HG03558 (cell line): ENCODE results near the gene ADTRP.
A peak's percentile ranks its signal among the peaks of the same experiment; 100 is the strongest.
"Not testable (repeated sequence)": the region's sequence is repeated elsewhere in the genome, so short reads cannot be mapped to it uniquely, and the experiment has no call there.

Experiments
- ATAC-seq: cut with Tn5 transposase; IDR thresholded peaks from one replicate; pipeline ENCODE4 v1.9.1; 2021; ENCODE audit warnings: moderate number of reproducible peaks; ENCODE audit not compliant: unreplicated experiment; ENCODE audit errors: extremely low read depth

Gene ADTRP

DNA sequence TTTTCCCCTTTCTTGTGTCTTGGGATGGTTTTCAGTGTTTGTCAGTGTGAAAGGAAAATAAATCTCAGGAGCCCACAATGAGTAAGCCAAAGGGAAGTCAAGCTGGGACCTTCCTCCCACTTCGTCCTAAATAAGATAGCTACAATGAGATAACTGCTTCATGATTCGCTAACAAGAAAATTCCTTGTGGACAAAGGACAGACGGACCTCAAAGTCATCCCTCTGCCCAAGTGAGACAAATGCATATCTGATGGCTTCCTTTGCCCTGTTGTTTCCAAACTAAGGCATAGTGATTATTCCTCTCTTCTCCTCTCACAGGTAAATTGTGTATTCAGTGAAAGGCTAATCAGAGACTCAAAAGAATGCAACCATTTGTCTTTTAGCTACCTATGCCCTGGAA lies 26.1 kb upstream of the ADTRP start:
- ATAC-seq = no peak

DNA sequence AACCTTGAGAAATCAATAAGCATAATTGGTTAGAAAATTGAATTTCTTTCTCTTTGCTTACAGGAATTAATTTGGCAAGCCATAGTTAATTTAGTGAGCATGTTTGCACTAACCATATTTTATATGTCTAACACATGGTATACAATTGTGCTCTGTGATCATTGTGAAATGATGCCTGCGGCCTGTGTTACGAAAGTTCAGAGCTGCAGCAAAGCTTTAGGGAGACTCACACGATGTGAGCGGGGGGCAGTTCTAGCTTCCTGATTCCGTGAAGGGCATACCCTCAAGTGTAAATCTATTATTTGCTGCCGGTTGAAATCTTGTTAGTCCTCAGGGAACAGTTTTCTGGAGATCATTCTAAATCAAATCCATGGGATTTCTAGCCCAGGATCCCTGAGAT lies 25.5 kb upstream of the ADTRP start:
- ATAC-seq = no peak

DNA sequence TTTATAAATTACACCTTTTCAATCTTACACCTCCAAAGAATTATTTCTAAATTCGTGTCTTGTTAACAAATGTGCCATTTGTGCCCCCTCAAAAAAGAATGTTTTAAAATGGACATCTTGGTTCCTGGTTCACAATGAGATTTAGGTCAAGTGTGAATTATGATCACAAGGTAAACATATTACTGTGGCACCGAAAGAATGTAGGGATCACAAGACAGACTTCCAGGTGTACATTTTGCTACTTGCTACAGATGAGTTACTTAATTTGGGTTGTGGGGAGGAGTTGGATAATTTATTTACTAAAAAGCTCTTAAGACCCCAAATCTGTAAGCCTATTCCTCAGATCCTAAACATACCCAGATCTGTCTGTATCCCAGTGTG lies 25.0 kb upstream of the ADTRP start:
- ATAC-seq = no peak

DNA sequence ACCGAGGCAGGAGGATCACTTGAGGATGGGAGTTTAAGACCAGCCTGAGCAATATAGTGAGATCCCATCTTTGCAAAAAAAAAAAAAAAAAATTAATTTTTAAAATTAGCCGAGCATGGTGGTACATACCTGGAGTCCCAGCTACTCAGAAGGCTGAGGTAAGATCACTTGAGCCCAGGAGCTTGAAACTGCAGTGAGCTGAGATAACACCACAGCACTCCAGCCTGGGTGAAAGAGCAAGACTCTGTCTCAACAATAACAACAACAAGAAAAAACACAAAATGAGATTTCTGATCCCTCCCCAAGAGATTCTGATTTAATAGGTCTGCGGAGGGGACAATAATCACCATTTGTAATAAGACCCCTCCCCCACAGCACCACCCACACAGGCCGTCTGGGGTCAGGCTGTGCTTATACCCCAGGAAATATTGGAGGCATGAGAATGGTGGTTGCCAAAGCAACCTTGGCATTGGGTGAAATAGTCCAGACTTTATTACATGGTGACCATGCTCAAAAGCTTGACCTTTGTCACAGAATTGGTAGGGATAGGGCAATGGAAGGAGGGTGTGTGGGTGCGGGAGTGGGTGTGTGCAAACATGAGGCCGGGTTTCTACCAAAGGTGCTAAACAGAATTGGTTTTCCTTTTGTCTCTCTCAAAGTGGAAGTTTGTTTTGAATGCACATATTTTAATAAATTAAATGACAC lies 24.4 kb upstream of the ADTRP start:
- no peak for ATAC-seq

DNA sequence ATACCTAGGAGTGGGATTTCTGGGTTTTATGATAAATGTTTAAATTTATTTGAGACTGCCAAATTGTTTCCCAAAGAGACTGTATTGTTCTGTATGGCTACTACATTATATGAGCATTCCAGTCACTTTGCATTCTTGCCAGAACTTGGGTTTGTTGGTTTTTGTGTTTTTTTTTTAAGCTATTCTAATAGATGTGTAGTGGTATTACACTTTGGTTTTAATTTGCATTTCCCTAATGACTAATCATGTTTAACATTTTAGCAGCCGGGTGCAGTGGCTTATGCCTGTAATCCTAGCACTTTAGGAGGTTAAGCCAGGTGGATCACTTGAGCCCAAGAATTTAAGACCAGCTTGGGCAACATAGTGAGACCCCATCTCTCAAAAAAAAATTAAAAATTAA lies 21.9 kb upstream of the ADTRP start:
- ATAC-seq = not testable (repeated sequence)

DNA sequence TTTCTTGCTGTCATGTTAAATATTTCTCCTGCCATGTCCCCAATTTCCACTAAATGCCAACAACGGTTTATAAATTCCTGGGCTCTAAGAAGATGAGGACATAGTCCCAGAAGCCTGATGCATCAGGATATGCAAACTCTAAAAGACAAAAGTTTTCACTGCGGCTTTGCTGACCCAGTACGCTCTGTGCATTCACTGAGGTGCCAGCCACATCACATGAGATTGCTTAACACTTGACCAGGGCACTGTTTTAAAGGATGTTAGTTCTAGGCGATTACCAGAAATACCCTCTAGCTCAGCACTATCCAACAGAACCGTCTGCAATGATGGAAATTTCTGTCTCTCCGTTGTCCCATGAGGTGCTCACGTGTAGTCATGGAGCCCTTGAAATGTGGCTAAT lies 19.9 kb upstream of the ADTRP start:
- no peak for ATAC-seq

DNA sequence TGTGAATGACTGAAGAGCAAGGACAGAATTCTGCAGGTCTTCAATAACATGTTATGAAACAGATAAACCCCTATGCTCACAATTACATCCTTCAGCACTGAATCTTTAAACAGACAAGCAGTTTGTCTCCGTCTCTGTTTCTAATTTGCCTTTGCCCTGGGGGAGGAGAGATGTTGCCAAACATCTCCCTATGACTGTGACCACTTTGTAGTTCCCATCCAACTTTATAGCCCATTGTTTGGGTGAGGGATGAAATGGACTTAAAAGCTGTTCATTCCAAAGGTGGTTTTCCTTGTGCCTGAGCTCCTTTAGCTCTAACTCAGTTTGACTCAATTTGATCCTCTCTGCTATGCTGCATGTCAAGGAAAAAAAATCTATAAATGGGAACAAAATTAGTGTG lies 19.5 kb upstream of the ADTRP start:
- ATAC-seq = no peak

DNA sequence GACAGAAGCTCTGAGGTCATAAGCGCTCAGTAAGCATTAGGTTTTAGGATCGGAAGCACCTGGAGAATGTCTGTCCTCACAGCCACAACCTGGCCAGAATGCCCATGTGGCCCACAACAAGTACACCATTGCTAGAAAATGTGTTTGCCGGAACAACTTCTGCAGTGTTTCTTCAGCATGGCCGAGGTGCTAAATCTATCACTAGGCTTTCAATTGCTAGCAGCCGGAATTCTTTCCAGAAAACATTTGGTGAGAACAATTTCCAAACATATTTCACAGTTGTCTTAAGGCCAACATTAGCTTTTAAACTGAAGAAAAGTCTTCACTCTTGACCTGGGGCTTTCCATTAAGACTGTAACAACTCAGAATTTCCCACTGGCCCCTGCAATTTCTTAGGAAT lies 18.2 kb upstream of the ADTRP start:
- no peak for ATAC-seq

DNA sequence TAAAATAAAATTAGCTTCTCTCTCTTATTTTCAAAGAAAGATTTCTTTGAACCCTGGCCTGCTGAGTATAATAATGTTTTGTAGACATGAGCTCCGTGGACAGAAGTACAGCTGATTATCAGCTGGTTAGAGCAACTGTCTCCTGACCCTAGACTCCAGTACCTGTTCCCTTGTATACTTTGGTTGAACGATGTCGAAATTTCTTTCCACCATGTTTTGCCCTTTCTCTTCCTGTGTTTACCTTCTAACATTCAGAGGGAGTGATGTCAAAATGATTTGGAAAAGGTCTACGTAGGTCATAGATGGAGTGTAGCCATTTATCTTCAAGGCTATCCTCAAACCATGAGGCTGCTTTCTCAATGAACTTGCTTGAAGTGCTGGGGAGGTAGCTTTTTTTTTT lies 16.8 kb upstream of the ADTRP start:
- no peak for ATAC-seq

DNA sequence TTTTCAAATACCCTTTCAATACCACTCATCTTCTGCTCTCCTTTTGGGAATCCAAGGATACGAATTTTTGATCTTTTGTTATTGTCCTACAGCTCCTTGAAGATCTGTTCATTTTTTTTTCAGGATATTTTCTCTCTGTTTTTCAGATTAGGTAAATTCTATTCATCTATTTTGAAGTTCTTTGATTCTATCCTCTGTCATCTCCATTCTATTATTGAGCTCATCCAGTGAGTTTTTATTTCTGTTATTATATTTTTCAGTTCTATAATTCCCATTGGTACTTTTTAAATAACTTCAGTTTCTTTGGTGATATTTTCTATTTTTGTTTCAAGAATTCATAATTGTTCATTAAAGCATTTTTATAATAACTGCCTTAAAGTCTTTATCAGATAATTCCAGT lies 14.7 kb upstream of the ADTRP start:
- ATAC-seq = no peak

DNA sequence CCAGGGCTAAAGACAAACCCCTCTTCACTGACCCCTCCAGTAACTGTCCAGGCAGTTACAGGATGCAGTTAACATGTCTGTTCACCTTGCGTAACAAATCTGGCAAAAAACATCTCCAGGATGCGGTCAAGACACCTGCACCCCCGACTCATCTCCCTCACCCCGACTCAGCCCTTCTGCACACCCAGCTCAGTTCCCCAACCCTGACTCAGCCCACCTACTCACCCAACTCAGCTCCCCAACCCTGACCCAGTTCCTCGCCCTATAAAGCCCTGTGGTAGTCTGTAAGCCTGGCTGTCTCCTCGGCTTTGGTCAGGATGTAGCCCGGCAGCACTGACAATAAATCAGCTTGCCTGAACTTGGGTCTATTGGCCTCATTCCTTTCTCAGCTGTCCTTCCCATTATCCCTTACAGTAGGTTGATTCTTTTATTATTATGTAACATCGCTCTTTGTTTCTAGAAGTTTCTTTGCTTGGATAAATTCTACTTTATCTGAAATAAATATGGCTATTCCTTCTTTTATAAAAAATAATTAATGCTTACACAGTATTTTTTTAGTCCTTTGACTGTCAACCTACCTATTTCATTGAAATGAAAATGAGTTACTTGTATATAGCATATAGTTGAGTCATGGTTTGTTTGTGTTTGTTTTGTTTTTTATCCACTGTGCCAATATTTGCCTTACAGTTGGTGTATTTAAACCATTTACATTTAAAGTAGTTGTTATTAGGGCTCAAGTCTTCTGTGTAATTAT lies 12.9 kb upstream of the ADTRP start:
- no peak for ATAC-seq

DNA sequence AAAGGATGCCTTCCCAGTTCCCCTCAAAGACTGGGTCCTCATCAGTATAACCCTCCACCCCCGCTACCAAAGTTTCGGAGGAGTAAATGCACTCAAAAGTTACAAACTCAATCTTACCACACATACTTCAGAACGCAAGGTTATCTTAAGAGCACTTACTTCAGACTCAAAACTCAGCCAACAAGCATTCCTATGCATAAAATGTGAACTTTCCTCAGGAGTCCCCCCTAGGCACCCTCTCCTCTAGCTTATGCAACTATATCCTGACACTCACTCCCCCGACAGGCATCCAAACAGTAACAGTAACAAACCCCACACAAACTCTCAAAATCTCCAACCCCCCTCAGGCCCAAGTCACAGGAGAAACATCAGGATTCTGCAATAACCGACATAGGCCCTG lies 11.1 kb upstream of the ADTRP start:
- no peak for ATAC-seq

DNA sequence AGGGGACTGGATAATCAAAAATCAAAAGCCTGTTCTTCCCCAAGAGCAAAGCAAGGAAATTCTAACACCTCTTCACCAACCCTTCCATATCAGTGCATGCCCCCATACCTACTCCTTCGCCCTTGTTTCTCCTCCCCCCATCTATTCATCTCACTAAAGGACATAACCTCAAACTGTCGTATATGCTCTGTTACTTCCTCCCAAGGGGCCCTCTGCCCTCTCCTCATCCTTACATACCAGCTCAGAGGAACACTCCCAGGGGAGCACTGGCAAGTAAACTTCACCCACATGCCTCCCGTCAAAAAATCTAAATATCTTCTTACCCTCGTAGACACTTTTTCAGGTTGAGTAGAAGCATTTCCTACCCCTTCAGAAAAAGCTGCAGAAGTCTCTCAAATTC lies 9.4 kb upstream of the ADTRP start:
- ATAC-seq = no peak

DNA sequence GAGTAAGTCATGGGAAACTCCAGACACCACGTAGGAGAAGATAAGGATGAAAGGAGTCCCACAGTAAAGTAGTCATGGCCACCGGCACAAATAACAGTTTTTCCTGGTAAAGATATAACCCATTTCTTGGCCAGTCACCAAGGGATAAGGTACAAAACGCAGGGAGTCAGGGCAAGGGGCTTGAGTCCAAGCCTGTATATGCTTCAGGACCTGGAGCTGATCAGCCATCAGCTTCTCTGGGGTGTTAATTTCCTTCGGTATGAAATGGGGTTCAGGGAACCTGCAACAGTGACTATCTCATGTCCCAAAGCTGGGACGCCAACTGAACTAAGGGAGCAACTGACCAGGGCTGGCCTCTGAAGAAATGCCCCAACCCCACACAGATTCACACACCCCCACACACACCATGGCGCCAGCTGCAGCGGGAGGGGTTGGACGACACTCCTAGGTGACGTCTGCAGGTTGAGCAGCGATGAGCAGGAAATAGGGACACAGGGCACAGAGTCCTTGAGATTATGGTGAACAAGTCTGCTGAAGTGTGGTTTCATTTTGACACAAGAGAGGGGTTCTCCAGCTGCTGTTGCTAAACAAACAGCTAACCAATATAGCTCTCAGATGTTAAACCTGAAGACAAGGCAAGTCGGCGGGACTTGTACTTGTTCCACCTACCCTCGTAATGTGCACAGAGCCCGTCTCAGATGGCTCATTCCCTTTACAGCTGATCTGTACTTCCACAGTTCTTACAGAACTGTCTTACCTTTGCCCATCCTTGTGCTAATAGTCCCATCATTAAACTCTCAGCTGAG lies 7.4 kb upstream of the ADTRP start:
- peak; percentile 78 for ATAC-seq

DNA sequence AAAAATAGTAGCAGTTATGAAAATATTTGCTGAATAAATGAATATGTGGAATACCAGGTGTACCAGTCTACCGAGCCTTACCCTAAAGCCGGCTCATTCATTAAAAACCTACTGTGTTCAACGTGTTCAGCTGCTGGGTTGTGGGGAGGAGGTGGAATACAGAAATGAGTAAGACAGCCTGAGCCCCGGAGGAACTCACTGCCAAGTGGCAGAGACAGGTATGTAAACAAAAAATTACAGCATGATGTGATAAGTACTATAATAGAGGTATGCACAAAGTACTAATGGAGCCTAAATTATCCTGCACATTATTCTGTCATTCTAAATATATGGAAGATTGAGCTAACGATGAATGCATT lies 6.8 kb upstream of the ADTRP start:
- ATAC-seq = peak; percentile 33

DNA sequence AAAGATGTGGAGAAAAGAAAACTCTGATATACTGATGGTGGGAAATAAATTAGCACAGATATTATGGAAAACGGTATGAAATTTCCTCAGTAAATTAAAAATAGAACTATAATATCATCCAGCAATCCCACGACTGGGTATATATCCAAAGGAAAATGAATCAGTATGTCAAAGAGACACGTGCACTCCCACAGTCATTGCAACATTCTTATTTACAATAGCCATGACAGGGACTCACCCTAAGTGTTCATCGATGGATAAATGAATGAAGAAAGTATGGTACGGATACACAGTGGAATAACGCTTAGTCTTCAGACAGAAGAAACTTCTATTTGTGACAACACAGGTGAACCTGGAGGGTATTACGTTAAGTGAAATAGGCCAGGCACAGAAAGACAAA lies 5.7 kb upstream of the ADTRP start:
- no peak for ATAC-seq

DNA sequence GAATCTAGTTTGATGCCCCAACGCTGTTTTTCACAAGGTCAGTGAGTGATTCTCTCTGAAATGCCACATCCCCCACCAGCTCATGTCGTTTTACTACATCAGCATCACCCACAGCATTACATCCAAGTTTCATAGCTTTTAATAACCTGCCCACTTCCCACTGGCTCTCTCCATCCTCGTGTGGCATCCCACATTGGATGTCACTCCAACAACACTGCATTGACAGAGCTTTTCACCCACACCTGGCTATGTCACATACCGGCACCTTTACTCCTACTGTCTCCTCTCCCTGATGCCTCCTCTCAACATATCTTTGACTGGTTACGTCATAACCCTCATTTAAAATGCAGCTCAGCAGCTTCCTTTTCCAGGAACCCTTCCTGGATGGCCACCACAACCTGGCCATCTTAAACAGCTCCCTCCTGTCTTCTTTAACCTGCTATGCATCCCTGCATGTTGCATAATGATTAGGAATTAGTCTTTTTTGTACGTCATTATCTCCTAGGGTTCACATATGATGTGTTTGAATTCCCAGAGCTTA lies 5.0 kb upstream of the ADTRP start:
- no peak for ATAC-seq

DNA sequence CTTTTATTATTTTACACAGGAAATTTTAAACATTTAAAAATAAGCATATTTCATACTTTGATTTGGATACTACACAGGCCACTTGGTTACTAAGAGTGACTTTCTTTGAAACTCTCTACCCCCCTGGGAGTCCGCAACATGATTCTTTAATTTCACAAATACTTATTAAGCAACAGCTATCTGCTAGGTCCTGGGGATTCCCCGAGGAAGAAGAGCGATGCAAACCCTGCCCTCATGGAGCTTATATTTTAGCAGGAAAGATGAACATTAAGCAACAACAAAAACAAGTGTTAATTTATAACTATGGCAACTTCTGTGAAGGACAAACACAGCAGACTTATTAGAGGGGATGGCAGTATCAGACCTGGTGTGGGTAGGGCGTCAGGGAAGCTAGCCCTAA lies 3.9 kb upstream of the ADTRP start:
- no peak for ATAC-seq

DNA sequence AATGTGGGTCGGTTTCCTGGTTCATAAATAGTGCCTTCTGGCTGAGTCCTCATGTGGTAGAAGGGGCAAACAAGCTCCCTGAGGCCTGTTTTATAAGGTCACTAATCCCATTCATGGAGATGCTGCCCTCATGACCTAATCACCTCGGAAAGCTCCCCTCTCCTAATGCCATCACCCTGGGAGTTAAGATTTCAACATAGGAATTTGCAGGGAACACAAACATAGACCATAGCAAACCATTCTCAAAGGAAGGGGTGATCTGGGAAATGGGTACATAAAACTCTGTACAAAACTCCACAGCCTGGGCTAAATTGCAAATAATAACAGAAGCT lies 1.5 kb upstream of the ADTRP start:
- ATAC-seq = no peak

DNA sequence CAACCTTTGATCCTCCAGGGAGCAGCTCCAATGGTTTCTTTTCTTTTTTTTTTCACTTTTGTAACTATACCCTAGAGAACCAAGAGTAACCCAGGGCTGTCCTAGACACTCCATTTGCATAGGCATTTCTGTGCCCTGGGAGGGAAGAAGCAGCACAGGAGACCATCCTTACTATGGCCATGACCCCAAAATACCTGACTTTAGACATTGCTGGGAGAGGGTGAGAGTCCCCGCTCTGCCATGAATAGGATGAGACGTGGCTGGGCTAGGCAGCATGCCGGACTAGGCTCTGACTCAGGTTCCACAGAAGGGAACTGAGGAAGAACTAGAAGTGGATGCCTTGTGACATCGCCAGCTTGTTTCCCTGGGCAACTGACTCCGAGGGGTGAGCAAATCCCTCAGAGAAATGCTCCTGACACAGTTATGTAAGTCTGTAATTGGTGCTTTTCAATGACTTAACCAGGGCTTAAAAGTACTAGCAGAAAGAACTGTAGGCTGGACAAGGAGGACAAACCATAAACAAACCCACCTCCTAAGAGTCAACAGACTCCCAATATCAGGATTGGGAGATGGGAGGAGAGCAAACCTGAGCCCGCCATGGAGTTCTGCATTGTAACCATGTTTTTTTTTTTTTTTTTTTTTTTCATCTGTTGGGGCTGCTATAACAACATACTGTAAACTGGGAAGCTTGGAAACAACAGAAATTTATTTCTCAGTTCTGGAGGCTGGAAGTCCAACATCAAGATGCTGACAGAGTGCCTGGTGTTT lies 910 bp upstream of the ADTRP start:
- ATAC-seq = no peak

DNA sequence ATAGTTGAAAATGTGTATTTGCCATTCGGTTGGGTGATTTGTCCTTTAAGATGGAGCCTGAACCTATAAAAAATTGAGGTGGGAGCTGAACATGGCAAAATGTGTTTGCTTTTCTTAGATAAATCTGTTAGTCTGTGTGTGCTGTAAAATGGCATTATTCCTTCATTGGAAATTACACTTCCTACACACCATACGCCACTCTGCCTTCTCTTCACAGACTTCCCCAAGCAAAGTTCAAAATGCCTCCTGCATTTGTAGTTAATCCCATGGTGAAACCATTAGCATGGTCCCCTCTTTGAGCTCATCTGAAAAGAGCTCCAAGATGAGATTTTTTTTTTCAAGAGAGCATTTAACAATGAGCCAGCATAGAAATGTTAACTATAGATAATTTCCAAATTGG lies 567 bp downstream of the ADTRP start:
- no peak for ATAC-seq
